Natural killer cell (primary cell): ENCODE data around the gene DNAJB7. TPM values are rescaled to one million over a fixed set of nuclear protein-coding genes. Genes with fewer than 3 reads are reported as not detected.
"Not testable (repeated sequence)": the region's sequence is repeated elsewhere in the genome, so short reads cannot be mapped to it uniquely, and the experiment has no call there.

Experiments used
- ATAC-seq, 3 donors: fragments of 150-1000 bp in 2 of 3; fragments of 200-7000 bp in 1 of 3; cut with Tn5 transposase; 1 replicate in 1 of 3; 2 replicates in 2 of 3; pipeline ENCODE4 v1.10.0; 2021; ENCODE audit warnings: mild to moderate bottlenecking in 2 of 3, moderate library complexity in 2 of 3
- DNase-seq, 2 donors: peaks; one replicate each; pipeline versions ENCODE4 v3.0.0 to v3.0.0-alpha.2; 2013 to 2021; ENCODE audit warnings: mixed read lengths in 1 of 2
- H3K27ac ChIP-seq: one replicate; pipeline ENCODE4 v1.5.1; 2013; ENCODE audit warnings: mild to moderate bottlenecking, low read length
- H3K27me3 ChIP-seq: one replicate; pipeline ENCODE4 v1.6.1; 2013; ENCODE audit warnings: low read length; ENCODE audit not compliant: control insufficient read depth, insufficient read depth
- H3K36me3 ChIP-seq: one replicate; pipeline ENCODE4 v1.6.1; 2013; ENCODE audit warnings: low read length; ENCODE audit not compliant: control insufficient read depth, insufficient read depth
- H3K4me1 ChIP-seq: one replicate; pipeline ENCODE4 v1.6.1; 2013; ENCODE audit warnings: low read length; ENCODE audit not compliant: control insufficient read depth, insufficient read depth
- H3K4me3 ChIP-seq: one replicate; pipeline ENCODE4 v1.5.1; 2013; ENCODE audit warnings: low read length
- H3K9me3 ChIP-seq: one replicate; pipeline ENCODE4 v1.6.1; 2013; ENCODE audit warnings: low read length; ENCODE audit not compliant: control insufficient read depth, insufficient read depth
- H3K27ac Mint-ChIP-seq, 2 donors: one replicate each; pipeline ENCODE4 v1.8.0; 2022; ENCODE audit warnings: mild to moderate bottlenecking in 2 of 2, mixed read lengths in 2 of 2, moderate library complexity in 1 of 2
- H3K27me3 Mint-ChIP-seq, 2 donors: one replicate each; pipeline ENCODE4 v1.8.0; 2022; ENCODE audit warnings: low read depth in 2 of 2, mixed read lengths in 2 of 2
- H3K36me3 Mint-ChIP-seq: one replicate; pipeline ENCODE4 v1.8.0; 2022; ENCODE audit warnings: mixed read lengths
- H3K4me1 Mint-ChIP-seq, 2 donors: one replicate each; pipeline ENCODE4 v1.8.0; 2022; ENCODE audit warnings: mixed read lengths in 2 of 2
- H3K4me3 Mint-ChIP-seq: one replicate; pipeline ENCODE4 v1.8.0; 2022; ENCODE audit warnings: mild to moderate bottlenecking, moderate library complexity, mixed read lengths
- H3K9me3 Mint-ChIP-seq, 2 donors: one replicate each; pipeline ENCODE4 v1.8.0; 2022; ENCODE audit warnings: mixed read lengths in 2 of 2
- CTCF ChIP-seq: fragments of 200-600 bp; IDR thresholded peaks from one replicate; pipeline ENCODE4 v1.8.0; 2022; ENCODE audit warnings: antibody characterized with exemption
- WGBS: methylation state at CpG from one replicate; pipeline ENCODE4 v1.1.7; 2013; ENCODE audit warnings: missing lambda C conversion rate; ENCODE audit not compliant: insufficient coverage; 5-methylcytosine and 5-hydroxymethylcytosine counted together
- intact Hi-C: fragments of 100-400 bp; cut with micrococcal nuclease; formaldehyde crosslinking; loops from one replicate; pipeline ENCODE4 v1.14.2; 2022
- total RNA-seq, 4 donors: library from RNA; stranded (reverse); fragments of 120-200 nt in 1 of 4; gene quantifications; one replicate each; pipeline versions ENCODE4 v1.2.3 to v1.2.4, GENCODE V29; 2013 to 2022

Gene DNAJB7
- total RNA-seq, 3 donors from 2014 or later (not counting 1 experiment from before 2014, with no cell fraction given) = not detected

GRCh38 chr22:40838486-40838885, 23.4 kb downstream of the DNAJB7 start:
- Histone ChIP-seq H3K4me1 (no peaks in the 10 kb centered on the region), H3K27me3 (no peaks in the 10 kb centered on the region), H3K36me3 (peaks cover 80% of the 10 kb centered on the region), H3K27ac (no peak overlapping the region), H3K9me3 (no peaks in the 10 kb centered on the region), H3K4me3 (no peak overlapping the region)
- intact Hi-C loops = no loop called here
- Mint-ChIP-seq H3K9me3 (no peaks in the 10 kb centered on the region), H3K27me3 (no peaks in the 10 kb centered on the region), H3K27ac (no peak overlapping the region), H3K4me3 (no peak overlapping the region), H3K36me3 (peaks cover 5% of the 10 kb centered on the region), H3K4me1 (peaks cover 7 to 8% of the 10 kb centered on the region in 2 donors)
- DNase-seq (no peak), ATAC-seq (no peak)
- 94% methylated on average over 3 of the region's 3 CpGs for WGBS
- no peak for TF ChIP-seq CTCF

GRCh38 chr22:40834619-40835018, 27.3 kb downstream of the DNAJB7 start:
- H3K4me1 ChIP-seq = no peaks in the 10 kb centered on the region
- 100% methylated on average over 3 of the region's 3 CpGs for WGBS
- H3K4me3 Mint-ChIP-seq = no peak overlapping the region
- H3K27ac Mint-ChIP-seq = no peak overlapping the region
- ATAC-seq (no peak), DNase-seq (no peak)
- H3K4me3 ChIP-seq = no peak overlapping the region
- peaks cover 8% of the 10 kb centered on the region for H3K36me3 Mint-ChIP-seq
- no peaks in the 10 kb centered on the region for H3K9me3 ChIP-seq
- no peaks in the 10 kb centered on the region for H3K4me1 Mint-ChIP-seq
- no peaks in the 10 kb centered on the region for H3K27me3 Mint-ChIP-seq
- TF ChIP-seq CTCF = no peak
- H3K9me3 Mint-ChIP-seq = no peaks in the 10 kb centered on the region
- peaks cover 77% of the 10 kb centered on the region for H3K36me3 ChIP-seq
- intact Hi-C loops = no loop called here
- no peak overlapping the region for H3K27ac ChIP-seq
- no peaks in the 10 kb centered on the region for H3K27me3 ChIP-seq

- Histone ChIP-seq H3K27me3 (no peaks in the 10 kb centered on the region), H3K9me3 (no peaks in the 10 kb centered on the region), H3K27ac (no peak overlapping the region), H3K4me1 (no peaks in the 10 kb centered on the region), H3K36me3 (peaks cover 63% of the 10 kb centered on the region), H3K4me3 (no peak overlapping the region)
- intact Hi-C loops = no loop called here
- H3K4me1 Mint-ChIP-seq = no peaks in the 10 kb centered on the region
- ATAC-seq (no peak), DNase-seq (no peak)
- H3K9me3 Mint-ChIP-seq = no peaks in the 10 kb centered on the region
- no peak overlapping the region for H3K4me3 Mint-ChIP-seq
- 85% methylated on average over 6 of the region's 6 CpGs for WGBS
- TF ChIP-seq CTCF = no peak
- no peaks in the 10 kb centered on the region for H3K27me3 Mint-ChIP-seq
- no peak overlapping the region for H3K27ac Mint-ChIP-seq
- peaks cover 8% of the 10 kb centered on the region for H3K36me3 Mint-ChIP-seq
Measured at GRCh38 chr22:40829131-40829530, 32.8 kb downstream of the DNAJB7 start.

DNA sequence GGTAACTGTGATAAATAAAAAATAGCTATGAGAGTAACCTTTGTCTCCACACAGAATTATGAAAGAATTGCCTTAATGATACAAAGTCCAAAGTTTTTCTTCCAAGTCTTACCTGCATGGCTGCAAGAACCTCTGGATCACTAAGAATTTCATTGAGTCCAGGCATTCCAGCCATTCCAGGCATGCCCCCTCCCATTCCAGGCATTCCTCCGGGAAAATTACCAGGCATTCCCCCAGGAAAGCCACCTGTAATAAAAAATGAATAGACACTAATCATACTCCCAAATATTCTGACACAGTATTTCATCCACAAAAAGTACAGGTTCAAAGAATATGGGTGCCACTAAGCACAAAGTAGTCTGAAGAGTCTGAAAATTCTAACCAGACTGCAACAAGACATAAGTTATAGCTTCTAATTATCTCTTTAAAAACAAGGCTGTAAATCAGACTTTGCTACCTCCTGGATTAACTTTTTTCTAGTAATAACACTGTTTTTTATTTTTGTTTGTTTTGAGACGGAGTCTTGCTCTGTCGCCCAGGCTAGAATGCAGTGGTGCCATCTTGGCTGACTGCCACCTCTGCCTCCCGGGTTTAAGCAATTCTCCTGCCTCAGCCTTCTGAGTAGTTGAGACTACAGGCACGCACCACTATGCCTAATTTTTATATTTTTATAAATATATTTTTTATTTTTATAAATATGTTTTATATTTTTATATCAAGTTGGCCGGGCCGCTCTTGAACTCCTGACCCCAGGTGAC, 34.8 kb downstream of the DNAJB7 start:
- Mint-ChIP-seq H3K27ac (no peak overlapping the region), H3K4me1 (no peaks in the 10 kb centered on the region), H3K9me3 (no peaks in the 10 kb centered on the region), H3K4me3 (no peak overlapping the region), H3K27me3 (no peaks in the 10 kb centered on the region), H3K36me3 (peaks cover 8% of the 10 kb centered on the region)
- no peak overlapping the region for H3K4me3 ChIP-seq
- no peak for ATAC-seq
- WGBS = 99% methylated on average over 6 of the region's 7 CpGs
- TF ChIP-seq CTCF = no peak
- H3K9me3 ChIP-seq = no peaks in the 10 kb centered on the region
- no peaks in the 10 kb centered on the region for H3K4me1 ChIP-seq
- DNase-seq = no peak
- intact Hi-C loops = no loop called here
- H3K27ac ChIP-seq = no peak overlapping the region
- no peaks in the 10 kb centered on the region for H3K27me3 ChIP-seq
- peaks cover 49% of the 10 kb centered on the region for H3K36me3 ChIP-seq

- H3K4me3 ChIP-seq, H3K9me3 Mint-ChIP-seq, H3K4me1 ChIP-seq, H3K36me3 Mint-ChIP-seq, H3K4me3 Mint-ChIP-seq, H3K27ac Mint-ChIP-seq, intact Hi-C loops, H3K27me3 Mint-ChIP-seq, H3K9me3 ChIP-seq, DNase-seq, H3K4me1 Mint-ChIP-seq, H3K27me3 ChIP-seq, ATAC-seq, H3K27ac ChIP-seq: not testable (repeated sequence)
- WGBS = 100% methylated on average over 1 of the region's 2 CpGs
- H3K36me3 ChIP-seq = peaks cover 40% of the 10 kb centered on the region
Measured at GRCh38 chr22:40826292-40826691, 35.6 kb downstream of the DNAJB7 start.
